H1 (cell line): ENCODE data around the gene GNG7.

Experiments used
- ATF3 ChIP-seq: IDR thresholded peaks from 2 replicates; pipeline ENCODE4 v1.6.1; 2011; ENCODE audit warnings: low read depth, mild to moderate bottlenecking, low read length; ENCODE audit not compliant: insufficient read depth
- CBX5 ChIP-seq: fragments of 300-800, 300-1000 bp; sonication (generic); IDR thresholded peaks from 2 replicates; pipeline ENCODE4 v1.7.1; 2016; ENCODE audit warnings: antibody characterized with exemption, low read length, low read depth
- CEBPB ChIP-seq: IDR thresholded peaks from 2 replicates; pipeline ENCODE4 v1.6.1; 2012; ENCODE audit warnings: low read depth, low read length
- CHD1 ChIP-seq: IDR thresholded peaks from 2 replicates; pipeline ENCODE4 v1.6.1; 2012; ENCODE audit warnings: low read depth, low read length, improper control_type of control experiment
- CTCF ChIP-seq, 3 experiments: IDR thresholded peaks; 1 replicate in 2 of 3; 2 replicates in 1 of 3; pipeline versions ENCODE4 v1.5.1 to v1.6.1; 2011; ENCODE audit warnings: low read length in 3 of 3, mild to moderate bottlenecking in 3 of 3, inconsistent platforms in 2 of 3, low read depth in 1 of 3, moderate library complexity in 1 of 3; ENCODE audit not compliant: insufficient read depth in 1 of 3; ENCODE audit errors: control extremely low read depth in 1 of 3
- EP300 ChIP-seq, 2 experiments: IDR thresholded peaks; 1 replicate in 1 of 2; 2 replicates in 1 of 2; pipeline ENCODE4 v1.6.1; 2011 to 2012; ENCODE audit warnings: low read depth in 2 of 2, low read length in 2 of 2, mild to moderate bottlenecking in 2 of 2, borderline replicate concordance in 1 of 2, inconsistent platforms in 1 of 2, moderate library complexity in 1 of 2
- EZH2 ChIP-seq: fragments of 200-600 bp; sonication (generic); IDR thresholded peaks from 2 replicates; pipeline ENCODE4 v1.7.1; 2012; ENCODE audit warnings: low read depth, mild to moderate bottlenecking, moderate library complexity, low read length, inconsistent platforms; ENCODE audit not compliant: severe bottlenecking
- MAX ChIP-seq: IDR thresholded peaks from 2 replicates; pipeline ENCODE4 v1.6.1; 2012; ENCODE audit warnings: inconsistent platforms
- POLR2A ChIP-seq, 2 experiments: IDR thresholded peaks; 1 replicate in 1 of 2; 2 replicates in 1 of 2; pipeline ENCODE4 v1.6.1; 2011; ENCODE audit warnings: low read depth in 2 of 2, low read length in 2 of 2, mild to moderate bottlenecking in 2 of 2; ENCODE audit errors: control extremely low read depth in 1 of 2
- POLR2AphosphoS5 ChIP-seq: IDR thresholded peaks from 2 replicates; pipeline ENCODE4 v1.6.1; 2011; ENCODE audit warnings: low read depth, low read length
- RFX5 ChIP-seq: IDR thresholded peaks from 2 replicates; pipeline ENCODE4 v1.6.1; 2011; ENCODE audit warnings: low read depth, low read length, improper control_type of control experiment, borderline replicate concordance
- SUZ12 ChIP-seq: fragments of 200-600 bp; sonication (generic); IDR thresholded peaks from 2 replicates; pipeline ENCODE4 v1.6.1; 2012; ENCODE audit warnings: mild to moderate bottlenecking, inconsistent platforms, low read length, moderate library complexity, mixed read lengths
- TBP ChIP-seq: IDR thresholded peaks from 2 replicates; pipeline ENCODE4 v1.6.1; 2011; ENCODE audit warnings: low read depth, low read length, improper control_type of control experiment
- YY1 ChIP-seq: IDR thresholded peaks from 2 replicates; pipeline ENCODE4 v1.6.1; 2011; ENCODE audit warnings: low read depth, mild to moderate bottlenecking, low read length

- TF ChIP-seq POLR2AphosphoS5 (no peak), CTCF (IDR thresholded peaks at IDR 0.05; ENCODE audit: control extremely low read depth in 1 of 3, insufficient read depth in 1 of 3, low read depth in 1 of 3, low read length in 3 of 3) (peak in 2 of 3 experiments; percentile 13 to 25; a peak in 2 of 4 replicates), POLR2A (IDR thresholded peaks at IDR 0.05; ENCODE audit: control extremely low read depth in 1 of 2, low read depth in 2 of 2, low read length in 2 of 2) (no peak), EZH2 (no peak), ATF3 (no peak), MAX (no peak), CHD1 (no peak), EP300 (IDR thresholded peaks at IDR 0.05; ENCODE audit: borderline replicate concordance in 1 of 2, low read depth in 2 of 2, low read length in 2 of 2) (no peak), CBX5 (no peak), TBP (no peak), CEBPB (no peak), YY1 (no peak), SUZ12 (no peak), RFX5 (no peak)
Observed at GRCh38 chr19:2726904-2727639, 24.6 kb upstream of the GNG7 start.
